Thymus (tissue), 11 donors: ENCODE results near the gene TNS4. TPM values are rescaled to one million over a fixed set of nuclear protein-coding genes. Genes with fewer than 3 reads are reported as not detected.
A peak's percentile ranks its signal among the peaks of the same experiment; 100 is the strongest.

Source experiments
- DNase-seq, 9 donors: peaks; one replicate each; pipeline ENCODE4 v3.0.0-alpha.2; 2013; ENCODE audit warnings: low spot score in 9 of 9, low read depth in 6 of 9, missing footprints in 1 of 9
- H3K27ac ChIP-seq, 2 donors: one replicate each; pipeline ENCODE4 v1.5.1; 2013; ENCODE audit warnings: control low read depth in 1 of 2, low read depth in 1 of 2, low read length in 1 of 2, mild to moderate bottlenecking in 1 of 2, moderate library complexity in 1 of 2
- H3K27me3 ChIP-seq, 2 donors: one replicate each; pipeline ENCODE4 v1.5.1; 2013; ENCODE audit warnings: low read length in 1 of 2; ENCODE audit not compliant: control insufficient read depth in 2 of 2, insufficient read depth in 1 of 2
- H3K36me3 ChIP-seq, 2 donors: one replicate each; pipeline ENCODE4 v1.5.1; 2013; ENCODE audit warnings: low read length in 1 of 2, mild to moderate bottlenecking in 1 of 2, moderate library complexity in 1 of 2; ENCODE audit not compliant: control insufficient read depth in 2 of 2, insufficient read depth in 2 of 2
- H3K4me1 ChIP-seq, 2 donors: one replicate each; pipeline ENCODE4 v1.5.1; 2013; ENCODE audit warnings: low read length in 2 of 2; ENCODE audit not compliant: control insufficient read depth in 2 of 2, insufficient read depth in 2 of 2
- H3K4me3 ChIP-seq, 2 donors: one replicate each; pipeline ENCODE4 v1.5.1; 2013; ENCODE audit warnings: low read length in 2 of 2, control low read depth in 1 of 2, mild to moderate bottlenecking in 1 of 2
- H3K9me3 ChIP-seq, 2 donors: one replicate each; pipeline ENCODE4 v1.5.1; 2013; ENCODE audit warnings: low read length in 1 of 2, mild to moderate bottlenecking in 1 of 2; ENCODE audit not compliant: control insufficient read depth in 2 of 2, insufficient read depth in 1 of 2
- WGBS: extraction: QIAGEN DNeasy Blood & Tissue Kit; methylation state at CpG from one replicate; pipeline ENCODE4 v1.1.7; 2013; 5-methylcytosine and 5-hydroxymethylcytosine counted together
- polyA plus RNA-seq: library from polyadenylated mRNA; stranded (reverse); fragments of 200-250 nt; gene quantifications from one replicate; pipeline ENCODE4 v1.2.3, GENCODE V29; 2013
- total RNA-seq: library from RNA; stranded (reverse); fragments of 120-200 nt; gene quantifications from one replicate; pipeline ENCODE4 v1.2.4, GENCODE V29; 2013
- donor health status: healthy.

The TNS4 gene
- total and polyA plus RNA-seq, 2 donors: 0.19 to 24.8 TPM

GRCh38 chr17:40490982-40491381 is 10.4 kb downstream of the TNS4 start:
- peaks cover 17 to 45% of the 10 kb centered on the region in 2 donors for H3K4me1 ChIP-seq
- H3K27ac ChIP-seq: peak overlapping the region; percentile 30 to 87
- no peaks in the 10 kb centered on the region for H3K36me3 ChIP-seq
- no peaks in the 10 kb centered on the region for H3K9me3 ChIP-seq
- DNase-seq: no peak
- no peak overlapping the region for H3K4me3 ChIP-seq
- H3K27me3 ChIP-seq: peaks cover 0 to 7% of the 10 kb centered on the region in 2 donors
- 90% methylated on average over 2 of the region's 2 CpGs for WGBS

- H3K27me3 ChIP-seq: peaks cover 0 to 10% of the 10 kb centered on the region in 2 donors
- H3K4me3 ChIP-seq: no peak overlapping the region
- peaks cover 17 to 48% of the 10 kb centered on the region in 2 donors for H3K4me1 ChIP-seq
- H3K27ac ChIP-seq: peak overlapping the region; percentile 73 to 87
- no peaks in the 10 kb centered on the region for H3K9me3 ChIP-seq
- H3K36me3 ChIP-seq: no peaks in the 10 kb centered on the region
- DNase-seq: peak in 3 of 9 donors; percentile 51 to 70 (median 51)
- WGBS: 59% methylated on average over 5 of the region's 5 CpGs
Observed at GRCh38 chr17:40490289-40490853, 11.1 kb downstream of the TNS4 start.

- peaks cover 0 to 10% of the 10 kb centered on the region in 2 donors for H3K27me3 ChIP-seq
- H3K4me1 ChIP-seq: peaks cover 17 to 44% of the 10 kb centered on the region in 2 donors
- no peak overlapping the region for H3K4me3 ChIP-seq
- 96% methylated on average over 7 of the region's 7 CpGs for WGBS
- no peaks in the 10 kb centered on the region for H3K9me3 ChIP-seq
- DNase-seq: no peak
- no peak overlapping the region for H3K27ac ChIP-seq
- H3K36me3 ChIP-seq: no peaks in the 10 kb centered on the region
Observed at GRCh38 chr17:40487371-40488020, 13.9 kb downstream of the TNS4 start.

- peaks cover 17 to 42% of the 10 kb centered on the region in 2 donors for H3K4me1 ChIP-seq
- 93% methylated on average over 12 of the region's 12 CpGs for WGBS
- no peak for DNase-seq
- no peaks in the 10 kb centered on the region for H3K36me3 ChIP-seq
- H3K4me3 ChIP-seq: no peak overlapping the region
- no peaks in the 10 kb centered on the region for H3K9me3 ChIP-seq
- peak overlapping the region in 1 of 2 donors; percentile 78 for H3K27ac ChIP-seq
- H3K27me3 ChIP-seq: peaks cover 0 to 10% of the 10 kb centered on the region in 2 donors
Observed at GRCh38 chr17:40486522-40487370, 14.7 kb downstream of the TNS4 start.

GRCh38 chr17:40485851-40486521 is 15.4 kb downstream of the TNS4 start:
- no peak overlapping the region for H3K4me3 ChIP-seq
- no peaks in the 10 kb centered on the region for H3K9me3 ChIP-seq
- WGBS: 84% methylated on average over 17 of the region's 17 CpGs
- peaks cover 19 to 36% of the 10 kb centered on the region in 2 donors for H3K4me1 ChIP-seq
- peak in 2 of 9 donors; percentile 16 to 39 for DNase-seq
- H3K36me3 ChIP-seq: no peaks in the 10 kb centered on the region
- H3K27me3 ChIP-seq: peaks cover 0 to 10% of the 10 kb centered on the region in 2 donors
- H3K27ac ChIP-seq: peak overlapping the region in 1 of 2 donors; percentile 78

DNA sequence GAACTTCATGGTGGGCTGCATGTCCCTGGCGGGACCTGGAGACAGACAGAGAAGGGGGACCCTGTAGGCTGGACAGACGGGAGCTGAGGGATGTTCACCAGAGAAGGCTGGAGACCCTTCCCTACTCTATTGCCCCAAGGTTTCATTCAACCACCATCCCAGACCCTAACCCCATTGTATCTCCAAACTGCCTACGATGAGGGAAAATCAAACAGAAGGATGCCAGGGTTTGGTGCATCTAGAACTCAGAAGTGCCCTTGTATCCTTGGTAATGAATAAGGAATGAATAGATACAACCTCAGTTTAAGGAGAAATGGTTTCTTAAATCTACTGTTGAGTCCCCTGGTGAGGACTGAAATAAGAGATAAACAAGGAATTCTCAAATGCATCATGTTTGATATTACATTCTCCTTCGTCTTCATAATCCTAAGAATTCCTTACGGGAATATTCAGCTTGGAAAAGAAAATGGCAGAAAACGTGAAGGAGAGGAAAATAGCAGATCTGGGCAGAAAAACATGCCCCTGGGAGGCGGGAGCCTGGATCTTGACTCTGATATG is 16.4 kb downstream of the TNS4 start:
- no peak overlapping the region for H3K4me3 ChIP-seq
- DNase-seq: no peak
- H3K27me3 ChIP-seq: peaks cover 0 to 10% of the 10 kb centered on the region in 2 donors
- no peaks in the 10 kb centered on the region for H3K9me3 ChIP-seq
- 86% methylated on average over 7 of the region's 7 CpGs for WGBS
- no peak overlapping the region for H3K27ac ChIP-seq
- peaks cover 20 to 36% of the 10 kb centered on the region in 2 donors for H3K4me1 ChIP-seq
- H3K36me3 ChIP-seq: no peaks in the 10 kb centered on the region

GRCh38 chr17:40484285-40484972 is 17.0 kb downstream of the TNS4 start:
- 97% methylated on average over 18 of the region's 18 CpGs for WGBS
- DNase-seq: no peak
- Histone ChIP-seq H3K27ac (no peak overlapping the region), H3K36me3 (no peaks in the 10 kb centered on the region), H3K9me3 (no peaks in the 10 kb centered on the region), H3K4me3 (no peak overlapping the region), H3K27me3 (peaks cover 0 to 10% of the 10 kb centered on the region in 2 donors), H3K4me1 (peaks cover 17 to 36% of the 10 kb centered on the region in 2 donors)

DNA sequence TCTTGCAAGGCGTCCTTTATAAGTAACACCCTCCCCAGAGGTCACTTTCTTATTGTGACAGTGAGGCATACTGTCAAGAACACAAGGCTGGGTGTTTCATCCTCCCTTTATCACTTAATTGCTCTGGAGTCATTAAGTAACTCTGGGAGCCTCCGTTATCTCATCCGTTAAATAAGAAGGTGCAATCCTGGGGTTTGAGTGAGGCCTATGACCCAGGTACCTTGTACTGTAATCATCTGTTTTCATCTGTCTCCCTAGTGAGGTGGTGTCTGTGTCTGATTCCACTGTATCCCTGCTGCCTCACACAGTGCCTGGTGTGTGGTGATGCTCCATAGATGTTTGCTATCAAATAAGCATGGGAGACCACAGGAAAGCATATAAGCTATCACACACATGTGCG is 17.7 kb downstream of the TNS4 start:
- Histone ChIP-seq H3K4me1 (peaks cover 13 to 34% of the 10 kb centered on the region in 2 donors), H3K9me3 (no peaks in the 10 kb centered on the region), H3K4me3 (no peak overlapping the region), H3K27ac (no peak overlapping the region), H3K36me3 (no peaks in the 10 kb centered on the region), H3K27me3 (peaks cover 0 to 10% of the 10 kb centered on the region in 2 donors)
- WGBS: 99% methylated on average over 4 of the region's 4 CpGs
- DNase-seq: no peak
